ENCODE measurements around the gene OR52A1. TPM values are rescaled to one million over a fixed set of nuclear protein-coding genes. Genes with fewer than 3 reads are reported as not detected.

The OR52A1 gene
- total RNA-seq, 1 experiment from 2014 or later: 0.42 TPM

DNA sequence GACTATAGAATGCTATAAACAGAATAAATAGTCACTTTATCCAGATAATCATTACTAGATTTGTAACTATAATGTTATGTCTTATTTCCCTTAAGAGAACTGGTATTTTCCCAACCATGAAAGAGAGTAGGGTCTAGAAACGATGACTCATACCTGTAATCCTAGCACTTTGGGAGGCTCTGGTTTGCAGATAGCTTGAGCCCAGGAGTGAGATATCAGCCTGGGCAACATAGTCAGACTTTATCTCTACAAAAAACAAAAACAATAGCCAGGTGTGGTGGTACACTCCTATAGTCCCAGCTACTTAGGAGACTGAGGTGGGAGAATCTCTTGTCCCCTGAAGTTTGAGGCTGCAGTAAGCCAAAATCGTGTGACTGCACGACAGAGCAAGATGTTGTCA lies 47.3 kb downstream of the OR52A1 start:
- no peak overlapping the region for H3K9ac ChIP-seq (ENCODE audit: extremely low read depth, insufficient read length, low read length)
- Mint-ChIP-seq H3K4me1 (0 out of 4 replicates have a peak, but pooled peaks cover 0 to 4% of the 10 kb centered on the region in 2 experiments), H3K27me3 (ENCODE audit: low read depth) (no peaks in the 10 kb centered on the region), H3K27ac (no peak overlapping the region), H3K36me3 (ENCODE audit: insufficient read depth in 1 of 3, low read depth in 3 of 3) (no peaks in the 10 kb centered on the region), H3K4me3 (no peak overlapping the region), H3K9me3 (no peaks in the 10 kb centered on the region)
- H3K27ac ChIP-seq (ENCODE audit: insufficient read length, low read depth, low read length): no peak overlapping the region
- no peak overlapping the region for H4K5ac ChIP-seq (ENCODE audit: insufficient read length, low read depth, low read length)
- TF ChIP-seq, protein P1, sequence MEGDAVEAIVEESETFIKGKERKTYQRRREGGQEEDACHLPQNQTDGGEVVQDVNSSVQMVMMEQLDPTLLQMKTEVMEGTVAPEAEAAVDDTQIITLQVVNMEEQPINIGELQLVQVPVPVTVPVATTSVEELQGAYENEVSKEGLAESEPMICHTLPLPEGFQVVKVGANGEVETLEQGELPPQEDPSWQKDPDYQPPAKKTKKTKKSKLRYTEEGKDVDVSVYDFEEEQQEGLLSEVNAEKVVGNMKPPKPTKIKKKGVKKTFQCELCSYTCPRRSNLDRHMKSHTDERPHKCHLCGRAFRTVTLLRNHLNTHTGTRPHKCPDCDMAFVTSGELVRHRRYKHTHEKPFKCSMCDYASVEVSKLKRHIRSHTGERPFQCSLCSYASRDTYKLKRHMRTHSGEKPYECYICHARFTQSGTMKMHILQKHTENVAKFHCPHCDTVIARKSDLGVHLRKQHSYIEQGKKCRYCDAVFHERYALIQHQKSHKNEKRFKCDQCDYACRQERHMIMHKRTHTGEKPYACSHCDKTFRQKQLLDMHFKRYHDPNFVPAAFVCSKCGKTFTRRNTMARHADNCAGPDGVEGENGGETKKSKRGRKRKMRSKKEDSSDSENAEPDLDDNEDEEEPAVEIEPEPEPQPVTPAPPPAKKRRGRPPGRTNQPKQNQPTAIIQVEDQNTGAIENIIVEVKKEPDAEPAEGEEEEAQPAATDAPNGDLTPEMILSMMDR (conservative IDR thresholded peaks at IDR 0.05): no peak
- no peaks in the 10 kb centered on the region; the same call in 1 of the 2 replicates for H3K4me1 ChIP-seq (ENCODE audit: insufficient read depth, low read length)
- H2BK5ac ChIP-seq (ENCODE audit: insufficient read length, low read length): no peak overlapping the region
- no peaks in the 10 kb centered on the region for H3K79me1 ChIP-seq (ENCODE audit: insufficient read depth, low read depth, low read length, poor library complexity, severe bottlenecking)
- no peak for DNase-seq
- no peak overlapping the region for H3K56ac ChIP-seq (ENCODE audit: insufficient read length, low read depth, low read length)
- no peak overlapping the region for H2BK12ac ChIP-seq (ENCODE audit: insufficient read length, low read depth, low read length)
- no peak overlapping the region for H2BK15ac ChIP-seq (ENCODE audit: low read depth, low read length)
- no peaks in the 10 kb centered on the region for H3K23me2 ChIP-seq (ENCODE audit: insufficient read length, low read depth, low read length, poor library complexity, severe bottlenecking)
- H3K18ac ChIP-seq (ENCODE audit: insufficient read length, low read depth, low read length): no peak overlapping the region
- H2AK5ac ChIP-seq (ENCODE audit: insufficient read length, low read length): no peak overlapping the region
- no peak overlapping the region for H2BK20ac ChIP-seq (ENCODE audit: low read depth, low read length, poor library complexity, severe bottlenecking)
- H4K8ac ChIP-seq (replicated peaks; ENCODE audit: insufficient read length, low read depth, low read length): no peak overlapping the region
- H3K23ac ChIP-seq (ENCODE audit: insufficient read length, low read depth, low read length): no peak overlapping the region
- H2BK120ac ChIP-seq (ENCODE audit: low read depth, low read length, poor library complexity, severe bottlenecking): no peak overlapping the region
- no peak overlapping the region for H3T11ph ChIP-seq (ENCODE audit: low read length)
- no peak overlapping the region for H3K14ac ChIP-seq (ENCODE audit: insufficient read depth, low read length)
- no peak overlapping the region for H3K4me2 ChIP-seq (ENCODE audit: insufficient read depth, insufficient read length, low read length)
- WGBS (ENCODE audit: extremely low coverage, insufficient read length, low lambda C conversion rate): no CpG with 5 or more reads among the region's 3 CpGs
- no peak overlapping the region for H4K91ac ChIP-seq (ENCODE audit: insufficient read length, low read depth, low read length)
- no peaks in the 10 kb centered on the region for H3K27me3 ChIP-seq (ENCODE audit: insufficient read depth, low read length)
- H3K9me3 ChIP-seq (ENCODE audit: control insufficient read depth, low read depth, low read length): no peaks in the 10 kb centered on the region
- no peaks in the 10 kb centered on the region for H3K79me2 ChIP-seq (ENCODE audit: insufficient read depth, low read length)
- no peak overlapping the region for H3K4ac ChIP-seq (ENCODE audit: low read depth, low read length)
- no peak overlapping the region for H2AFZ ChIP-seq (ENCODE audit: low read length)
- no peaks in the 10 kb centered on the region for H4K20me1 ChIP-seq (ENCODE audit: control insufficient read depth, insufficient read depth, insufficient read length)

All from H9 (cell line).